K562 (cell line): ENCODE data around the gene PCED1B. TPM values are rescaled to one million over a fixed set of nuclear protein-coding genes. Genes with fewer than 3 reads are reported as not detected.

Experiments used
- ATAC-seq: fragments of 200-7000 bp; cut with Tn5 transposase; 3 replicates; pipeline ENCODE4 v1.9.1; 2020; ENCODE audit warnings: moderate library complexity
- BruUV-seq: library from RNA; stranded (reverse); fragments of 400-500 nt; replicated peaks from 2 replicates; lab custom pipeline; 2021; lab: Mats Ljungman, UMichigan
- CTCF ChIA-PET: fragments of 300-600 bp; formaldehyde crosslinking; extraction: SDS; loops from one replicate; lab custom pipeline; 2021; ENCODE audit warnings: low intra/inter-chr PET ratio; lab: Yijun Ruan, JAX
- POLR2A ChIA-PET: fragments of 300-600, 350-650 bp; sonication (Branson Sonifier 250); formaldehyde crosslinking; extraction: SDS; loops from one replicate; lab custom pipeline; 2021; ENCODE audit warnings: antibody characterized with exemption, inconsistent platforms; lab: Yijun Ruan, JAX
- DNase-seq, 4 experiments: peaks; one replicate each; pipeline versions ENCODE4 v3.0.0 to v3.0.0-alpha.2; 2011 to 2018; ENCODE audit warnings: low spot score in 3 of 4, mixed read lengths in 3 of 4; ENCODE audit errors: extremely low read depth in 1 of 4
- FAIRE-seq: peaks from 2 replicates; lab custom pipeline; 2011; peaks lifted over from hg19 to GRCh38; lab: Jason Lieb, UNC
- H2AFZ ChIP-seq: 2 replicates; pipeline ENCODE4 v1.6.0; 2011; ENCODE audit warnings: low read depth, low read length, control low read depth, inconsistent platforms
- H3K27ac ChIP-seq: fragments of 200-600 bp; 3 replicates; pipeline ENCODE4 v1.8.0; 2011; ENCODE audit warnings: low read depth, mild to moderate bottlenecking, control low read depth, inconsistent platforms, low read length, moderate library complexity, mixed read lengths; ENCODE audit errors: extremely low read depth
- H3K27me3 ChIP-seq, 2 experiments: fragments of 300-600 bp in 1 of 2; 2 replicates in 1 of 2; 3 replicates in 1 of 2; pipeline versions ENCODE4 v1.6.0 to v1.8.0; 2011; ENCODE audit warnings: inconsistent platforms in 2 of 2, low read length in 2 of 2, mild to moderate bottlenecking in 1 of 2, mixed read lengths in 1 of 2, moderate library complexity in 1 of 2; ENCODE audit not compliant: control insufficient read depth in 2 of 2, insufficient read depth in 2 of 2
- H3K36me3 ChIP-seq: fragments of 300-600 bp; 3 replicates; pipeline ENCODE4 v1.8.0; 2011; ENCODE audit warnings: mild to moderate bottlenecking, low read length, inconsistent platforms; ENCODE audit not compliant: control insufficient read depth, insufficient read depth
- H3K4me1 ChIP-seq, 2 experiments: fragments of 200-600 bp in 1 of 2; replicated peaks in 1 of 2; 2 replicates in 1 of 2; 3 replicates in 1 of 2; pipeline versions ENCODE4 v1.5.1 to v1.8.0; 2011; ENCODE audit warnings: inconsistent platforms in 2 of 2, low read length in 2 of 2, mild to moderate bottlenecking in 1 of 2, mixed read lengths in 1 of 2, moderate library complexity in 1 of 2; ENCODE audit not compliant: control insufficient read depth in 2 of 2, insufficient read depth in 2 of 2
- H3K4me2 ChIP-seq: 2 replicates; pipeline ENCODE4 v1.6.1; 2011; ENCODE audit warnings: low read length, control low read depth, inconsistent platforms, mixed read lengths; ENCODE audit not compliant: insufficient read depth
- H3K4me3 ChIP-seq: fragments of 200-600 bp; sonication (generic), shearing (Covaris generic); 2 replicates; pipeline ENCODE4 v1.5.1; 2016; ENCODE audit warnings: control low read depth, inconsistent platforms
- H3K79me2 ChIP-seq: fragments of 200-600 bp; 3 replicates; pipeline ENCODE4 v1.8.0; 2011; ENCODE audit warnings: low read length, inconsistent platforms; ENCODE audit not compliant: control insufficient read depth, insufficient read depth
- H3K9ac ChIP-seq, 2 experiments: 2 replicates each; pipeline versions ENCODE4 v1.6.0 to v1.6.1; 2011; ENCODE audit warnings: low read depth in 2 of 2, low read length in 2 of 2, control low read depth in 1 of 2, inconsistent platforms in 1 of 2, mild to moderate bottlenecking in 1 of 2, mixed read lengths in 1 of 2; ENCODE audit not compliant: insufficient read depth in 1 of 2
- H3K9me1 ChIP-seq: one replicate; pipeline ENCODE4 v1.6.0; 2011; ENCODE audit warnings: inconsistent platforms, mild to moderate bottlenecking, low read length, moderate library complexity; ENCODE audit not compliant: control insufficient read depth, insufficient read depth
- H3K9me3 ChIP-seq: replicated peaks from 2 replicates; pipeline ENCODE4 v1.5.1; 2011; ENCODE audit warnings: low read depth, low read length, inconsistent platforms; ENCODE audit not compliant: control insufficient read depth, insufficient read depth
- H4K20me1 ChIP-seq: replicated peaks from 2 replicates; pipeline ENCODE4 v1.6.1; 2011; ENCODE audit warnings: low read length, inconsistent platforms, mixed read lengths; ENCODE audit not compliant: control insufficient read depth, insufficient read depth
- DNMT1 ChIP-seq: fragments of 450-650 bp; IDR thresholded peaks from 2 replicates; pipeline ENCODE4 v1.6.1; 2016; ENCODE audit warnings: antibody characterized with exemption, mild to moderate bottlenecking
- ELF1 ChIP-seq: fragments of 200-800 bp; sonication (Bioruptor generic); IDR thresholded peaks from 2 replicates; pipeline ENCODE4 v1.6.1; 2016; ENCODE audit warnings: missing genetic modification characterization, missing compliant biosample characterization
- HNRNPH1 ChIP-seq: fragments of 200-400 bp; formaldehyde crosslinking; optimal IDR thresholded peaks from 2 replicates; pipeline ENCODE3; 2017; ENCODE audit warnings: low read depth, mild to moderate bottlenecking, low read length, moderate library complexity
- PHF8 ChIP-seq: fragments of 200-600 bp; sonication (generic); IDR thresholded peaks from 2 replicates; pipeline ENCODE4 v1.6.1; 2012; ENCODE audit warnings: mixed run types, mild to moderate bottlenecking, inconsistent platforms, low read length, moderate library complexity, borderline replicate concordance
- SMAD4 ChIP-seq: fragments of 250-450 bp; sonication (Bioruptor Pico); conservative IDR thresholded peaks from 2 replicates; pipeline ENCODE4 v1.8.0; 2021; ENCODE audit warnings: inconsistent platforms, mild to moderate bottlenecking, moderate library complexity
- STAT5B ChIP-seq: fragments of 250-450 bp; sonication (Bioruptor Pico); IDR thresholded peaks from 2 replicates; pipeline ENCODE4 v1.8.0; 2021; ENCODE audit warnings: mild to moderate bottlenecking, inconsistent platforms
- THRAP3 ChIP-seq: fragments of 450-650 bp; IDR thresholded peaks from 2 replicates; pipeline ENCODE4 v1.6.1; 2016; ENCODE audit warnings: mild to moderate bottlenecking, inconsistent platforms, borderline replicate concordance
- ZNF561 ChIP-seq: fragments of 450-650 bp; formaldehyde crosslinking; conservative IDR thresholded peaks from 2 replicates; pipeline ENCODE4 v1.4.0; 2020; ENCODE audit warnings: mild to moderate bottlenecking, moderate library complexity
- in situ Hi-C: fragments of 300-500 bp; cut with MboI; formaldehyde crosslinking; loops from 4 replicates; pipeline ENCODE4 v1.15.0; 2018; ENCODE audit warnings: inconsistent platforms, mixed read lengths
- intact Hi-C: fragments of 100-400 bp; cut with micrococcal nuclease; formaldehyde crosslinking; loops from 2 replicates; pipeline ENCODE4 v1.14.2; 2022
- polyA plus RNA-seq, 8 experiments: library from polyadenylated mRNA; depleted of rRNA in 4 of 8; stranded (reverse) in 5 of 8; unstranded in 3 of 8; fragments of >200 nt; fragmentation: Nextera tagmentation in 2 of 8; fragmentation: Illumina TruSeq in 1 of 8; extraction: Ambion mirVana in 2 of 8; extraction: Trizol in 1 of 8; gene quantifications; 2 replicates each; pipeline versions ENCODE4 v1.2.1 to v1.2.3, GENCODE V29; 2011 to 2014; ENCODE audit warnings: inconsistent platforms in 1 of 8, missing spikeins in 1 of 8
- total RNA-seq, 7 experiments: library from RNA; depleted of rRNA in 6 of 7; stranded (reverse); fragments of >200 nt in 6 of 7; fragmentation: Illumina TruSeq in 2 of 7; extraction: Trizol in 2 of 7; gene quantifications; 2 replicates each; pipeline versions ENCODE4 v1.2.1 to v1.2.3, GENCODE V29; 2011 to 2021; ENCODE audit warnings: low replicate concordance in 1 of 7
- TF ChIP-seq, protein P1 (sequence below): fragments of 450-650 bp; formaldehyde crosslinking; IDR thresholded peaks from 2 replicates; pipeline ENCODE4 v1.4.0; 2020; ENCODE audit warnings: mild to moderate bottlenecking, moderate library complexity
- TF ChIP-seq, protein P2 (sequence below): IDR thresholded peaks from 2 replicates; pipeline ENCODE4 v1.6.1; 2014; ENCODE audit warnings: antibody characterized with exemption

Gene PCED1B
- total and polyA plus RNA-seq, 9 of the 15 experiments (the other 6 are each of a cell fraction or from before 2014, with no cell fraction given), result 1.2 to 9.3 (median 2.5) TPM

- CTCF ChIA-PET, result no interaction called here
- no peak overlapping the region for H3K9ac ChIP-seq
- no peaks in the 10 kb centered on the region for H3K9me1 ChIP-seq
- no peak for ATAC-seq
- H3K4me2 ChIP-seq, result no peak overlapping the region
- H2AFZ ChIP-seq, result no peak overlapping the region
- POLR2A ChIA-PET, result interaction anchor here (0.7 to 1.2 kb wide), 3 partner anchors 14 to 52 kb away, joined by 3 to 6 read pairs (median 3); no protein-coding TSS in a partner anchor
- intact Hi-C loops, result no loop called here
- H3K27ac ChIP-seq, result no peak overlapping the region
- H3K4me1 ChIP-seq, result no peaks in the 10 kb centered on the region; a peak in 1 of 5 replicates
- no TSS peak for BruUV-seq
- TF ChIP-seq, protein P1, sequence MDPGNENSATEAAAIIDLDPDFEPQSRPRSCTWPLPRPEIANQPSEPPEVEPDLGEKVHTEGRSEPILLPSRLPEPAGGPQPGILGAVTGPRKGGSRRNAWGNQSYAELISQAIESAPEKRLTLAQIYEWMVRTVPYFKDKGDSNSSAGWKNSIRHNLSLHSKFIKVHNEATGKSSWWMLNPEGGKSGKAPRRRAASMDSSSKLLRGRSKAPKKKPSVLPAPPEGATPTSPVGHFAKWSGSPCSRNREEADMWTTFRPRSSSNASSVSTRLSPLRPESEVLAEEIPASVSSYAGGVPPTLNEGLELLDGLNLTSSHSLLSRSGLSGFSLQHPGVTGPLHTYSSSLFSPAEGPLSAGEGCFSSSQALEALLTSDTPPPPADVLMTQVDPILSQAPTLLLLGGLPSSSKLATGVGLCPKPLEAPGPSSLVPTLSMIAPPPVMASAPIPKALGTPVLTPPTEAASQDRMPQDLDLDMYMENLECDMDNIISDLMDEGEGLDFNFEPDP (CRISPR knock-in tag), result no peak
- no peak for TF ChIP-seq STAT5B
- no peak for TF ChIP-seq ELF1 (tag)
- no peak for TF ChIP-seq SMAD4 (CRISPR knock-in tag)
- TF ChIP-seq, protein P2, sequence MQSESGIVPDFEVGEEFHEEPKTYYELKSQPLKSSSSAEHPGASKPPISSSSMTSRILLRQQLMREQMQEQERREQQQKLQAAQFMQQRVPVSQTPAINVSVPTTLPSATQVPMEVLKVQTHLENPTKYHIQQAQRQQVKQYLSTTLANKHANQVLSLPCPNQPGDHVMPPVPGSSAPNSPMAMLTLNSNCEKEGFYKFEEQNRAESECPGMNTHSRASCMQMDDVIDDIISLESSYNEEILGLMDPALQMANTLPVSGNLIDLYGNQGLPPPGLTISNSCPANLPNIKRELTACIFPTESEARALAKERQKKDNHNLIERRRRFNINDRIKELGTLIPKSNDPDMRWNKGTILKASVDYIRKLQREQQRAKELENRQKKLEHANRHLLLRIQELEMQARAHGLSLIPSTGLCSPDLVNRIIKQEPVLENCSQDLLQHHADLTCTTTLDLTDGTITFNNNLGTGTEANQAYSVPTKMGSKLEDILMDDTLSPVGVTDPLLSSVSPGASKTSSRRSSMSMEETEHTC, result no peak
- TF ChIP-seq HNRNPH1, result no peak
- no peak for TF ChIP-seq DNMT1
- no peak for TF ChIP-seq ZNF561 (CRISPR knock-in tag)
- TF ChIP-seq THRAP3, result no peak
- no peak for TF ChIP-seq PHF8
- no peaks in the 10 kb centered on the region for H3K27me3 ChIP-seq
- H3K79me2 ChIP-seq, result no peaks in the 10 kb centered on the region
- H3K36me3 ChIP-seq, result no peaks in the 10 kb centered on the region
- H3K9me3 ChIP-seq, result no peaks in the 10 kb centered on the region; the same call in 1 of the 2 replicates
- in situ Hi-C loops, result no loop called here
- no peak overlapping the region for H3K4me3 ChIP-seq
- no peak for FAIRE-seq
- DNase-seq, result no peak
- no peaks in the 10 kb centered on the region for H4K20me1 ChIP-seq
These were observed 62.0 kb downstream of the PCED1B start for GRCh38 chr12:47141459-47141858.
